ENCODE measurements around the gene GRIA2.

The GRIA2 gene

DNA sequence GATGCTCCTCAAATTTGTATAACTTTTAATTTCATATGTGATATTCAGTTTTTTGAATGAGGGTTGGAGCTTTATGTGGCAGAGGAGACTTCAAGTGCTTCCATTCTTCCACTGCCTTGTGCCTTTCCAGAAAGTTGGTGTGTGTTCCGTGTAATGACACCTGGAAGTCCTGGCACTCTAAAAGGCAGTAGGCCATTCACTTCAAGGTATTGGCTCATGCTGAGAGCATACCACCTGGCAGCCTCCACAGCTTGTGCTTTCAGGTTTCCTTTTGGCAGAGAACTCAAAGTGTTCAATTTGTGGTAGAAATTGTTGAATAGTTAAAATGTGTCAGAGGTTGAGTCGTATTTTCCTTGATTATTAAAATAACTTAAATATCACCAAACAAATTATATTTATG is 49.6 kb downstream of the GRIA2 start:
- DNase-seq: no peak

DNA sequence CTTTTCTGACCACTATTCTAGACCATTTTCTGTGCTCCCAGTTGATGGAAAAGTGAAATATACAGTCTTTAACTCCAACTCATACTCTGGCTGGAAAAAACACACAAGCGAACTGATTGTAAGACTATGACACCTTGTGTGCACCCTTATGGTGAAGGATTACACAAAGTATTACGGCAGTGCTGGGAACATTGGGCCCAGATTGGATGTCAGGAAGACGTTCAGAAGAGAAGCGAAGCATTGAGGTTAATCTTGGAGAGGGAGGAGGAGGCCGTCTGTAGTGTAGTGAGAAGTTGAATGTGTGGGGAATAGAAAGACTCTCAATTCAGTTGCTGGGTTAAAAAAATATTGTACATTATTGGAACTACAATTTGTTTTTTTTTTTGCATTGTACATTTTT is 50.0 kb downstream of the GRIA2 start:
- DNase-seq: no peak

DNA sequence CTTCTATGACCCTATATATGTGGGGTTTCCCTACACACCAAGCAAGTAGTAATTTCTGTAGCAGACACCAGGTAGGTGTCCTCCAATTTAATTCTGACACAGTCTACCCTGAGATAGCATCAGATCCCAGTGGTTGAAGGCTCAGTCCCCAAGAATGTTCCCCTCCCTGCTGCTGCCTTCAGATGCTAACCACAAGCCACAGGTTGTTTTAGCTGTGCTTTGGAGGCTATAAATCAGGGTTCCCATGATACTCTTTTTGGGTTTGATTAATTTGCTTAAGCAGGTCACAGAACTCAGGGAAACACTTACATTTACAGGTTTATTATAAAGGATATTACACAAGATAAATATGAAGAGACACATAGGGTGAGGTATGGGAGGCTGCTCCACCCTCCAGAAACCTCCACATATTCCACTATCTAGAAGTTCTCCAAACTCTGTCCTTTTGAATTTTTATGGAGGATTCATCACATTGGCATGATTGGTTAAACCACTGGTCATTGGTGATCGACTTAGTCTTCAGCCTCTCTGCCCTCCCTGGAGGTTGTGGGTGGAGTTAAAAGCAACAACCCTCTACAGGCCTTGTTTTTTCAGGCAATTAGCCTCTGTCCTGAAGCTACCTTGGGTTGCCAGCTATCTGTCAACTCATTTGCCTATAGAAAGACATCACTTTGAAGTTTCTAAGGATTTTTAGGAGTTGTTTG is 50.8 kb downstream of the GRIA2 start:
- no peak for DNase-seq

DNA sequence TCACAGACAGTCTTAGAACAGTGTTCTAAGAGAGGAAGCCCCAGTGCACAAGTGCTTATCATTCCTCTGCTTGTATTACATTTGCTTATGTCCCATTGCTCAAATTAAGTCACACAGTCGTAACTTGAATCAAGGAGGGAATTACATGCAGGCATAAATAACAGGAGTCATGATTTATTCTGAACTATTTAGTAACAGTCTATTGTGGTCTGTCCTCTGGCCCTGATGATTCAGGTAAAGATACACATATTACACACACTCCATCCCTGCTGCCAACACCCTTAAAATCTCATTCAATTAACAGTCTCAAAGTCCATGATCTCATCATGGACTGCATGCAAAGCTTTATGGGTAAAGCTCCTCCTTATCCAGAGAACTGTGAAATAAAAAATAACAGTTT is 60.1 kb downstream of the GRIA2 start:
- no peak for DNase-seq

DNA sequence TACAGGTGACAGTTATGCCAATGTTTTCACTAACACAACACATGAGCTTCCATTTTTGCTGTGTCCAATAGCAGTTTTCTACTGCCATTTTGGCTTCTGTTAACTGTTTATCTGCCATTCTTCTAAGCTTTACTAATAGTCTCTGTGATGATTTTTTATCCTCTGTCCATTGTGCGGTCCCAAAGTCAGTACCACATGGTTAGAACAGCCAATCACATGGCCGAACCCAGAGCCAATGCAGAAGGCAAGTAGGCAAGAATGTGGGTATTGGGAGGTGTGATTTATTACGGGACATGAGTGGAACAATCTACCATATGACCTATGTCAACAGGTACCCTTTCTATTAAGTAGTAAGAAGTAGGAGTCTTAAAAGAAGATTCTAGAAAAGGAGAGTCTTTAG is 61.5 kb downstream of the GRIA2 start:
- no peak for DNase-seq

DNA sequence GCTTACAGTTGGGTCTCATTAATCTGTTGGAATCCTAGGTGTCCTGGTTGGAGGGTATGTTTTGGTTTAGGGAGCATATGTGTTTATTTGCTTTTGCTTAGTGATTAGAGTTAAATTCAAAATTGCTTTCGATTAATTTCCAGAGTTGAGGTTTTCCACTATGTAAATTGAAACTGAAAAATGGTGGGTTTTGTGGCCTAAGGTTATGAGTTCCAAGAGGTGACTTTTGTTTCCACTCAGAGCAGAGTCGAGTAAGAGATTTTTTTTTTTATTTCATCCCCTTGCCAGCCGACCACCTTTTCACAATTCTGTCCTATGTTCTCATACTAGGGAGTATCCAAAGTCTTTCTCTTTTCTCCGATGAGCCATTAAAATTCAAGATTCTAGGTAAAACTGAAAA is 66.9 kb downstream of the GRIA2 start:
- DNase-seq: no peak

DNA sequence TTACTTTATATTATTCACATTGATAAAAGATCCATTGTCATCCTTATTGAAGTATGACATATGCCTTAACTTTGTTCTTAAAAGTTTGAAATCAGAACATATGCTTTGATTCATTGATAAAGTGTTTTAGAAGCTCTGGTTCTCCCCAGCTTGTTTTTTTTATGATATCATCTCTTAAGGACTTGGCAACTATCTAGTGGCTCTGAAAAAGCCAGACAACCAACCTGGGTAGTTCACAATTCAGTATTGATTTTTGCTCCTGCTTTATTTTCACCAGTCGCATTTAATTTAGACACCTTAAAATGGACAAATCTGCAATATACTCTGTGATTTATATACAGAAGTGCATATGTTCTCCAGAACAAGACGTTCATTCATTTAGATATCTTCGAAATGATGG is 70.1 kb downstream of the GRIA2 start:
- DNase-seq: no peak

DNA sequence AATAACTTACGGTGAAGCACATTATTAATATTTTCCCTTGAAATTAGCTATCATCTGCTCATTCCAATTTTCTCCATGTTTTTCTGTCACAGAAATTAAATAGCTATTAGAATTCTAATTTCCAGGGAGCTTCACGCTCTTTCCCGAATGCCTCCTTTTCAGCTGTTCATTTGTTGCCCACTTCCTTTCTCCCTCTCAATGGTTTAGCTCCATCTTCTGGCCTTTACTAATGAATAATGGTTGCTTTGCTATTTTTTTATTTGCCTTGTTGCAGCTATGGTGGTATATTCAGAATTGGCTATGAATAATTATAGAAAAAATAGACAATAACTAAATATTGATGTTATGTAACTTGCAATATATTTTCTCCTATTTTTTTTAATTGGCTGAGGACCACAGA is 70.5 kb downstream of the GRIA2 start:
- no peak for DNase-seq

DNA sequence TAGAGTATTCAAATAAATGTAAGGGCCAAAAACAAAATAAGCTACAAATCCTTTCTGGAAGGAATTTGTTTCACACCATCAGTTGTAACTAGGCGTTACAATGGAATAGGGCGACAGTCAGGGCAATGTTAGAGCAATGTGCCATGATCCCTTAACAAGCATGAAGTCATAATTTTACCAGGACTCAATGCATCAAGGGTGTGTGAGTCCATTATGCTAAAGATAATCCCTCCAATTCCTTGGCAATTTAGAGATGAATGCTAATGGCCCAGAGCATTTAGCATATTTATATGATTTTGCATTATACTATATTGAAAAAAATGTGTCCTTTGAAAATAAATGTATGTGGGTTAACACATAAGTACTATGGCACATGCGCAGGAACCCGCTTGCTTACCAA is 73.1 kb downstream of the GRIA2 start:
- no peak for DNase-seq

DNA sequence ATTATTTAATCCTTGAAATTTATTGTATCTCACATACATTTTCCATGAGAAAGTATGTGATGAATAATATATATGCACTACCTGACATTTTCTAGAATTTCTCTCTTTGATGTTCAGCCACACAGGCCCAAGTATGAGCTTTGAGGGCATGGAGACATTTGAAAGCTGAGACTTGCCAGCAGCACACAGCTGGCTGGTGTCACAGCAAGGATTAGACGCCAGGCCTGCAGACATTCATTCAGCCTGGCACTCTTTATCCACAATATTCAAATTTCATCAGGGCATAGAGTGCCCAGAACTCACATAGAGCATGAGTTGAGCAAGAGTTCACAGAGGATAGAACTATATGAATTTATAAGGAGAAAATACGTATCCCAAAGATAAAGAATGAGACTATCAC is 74.0 kb downstream of the GRIA2 start:
- peak; percentile 60 for DNase-seq

DNA sequence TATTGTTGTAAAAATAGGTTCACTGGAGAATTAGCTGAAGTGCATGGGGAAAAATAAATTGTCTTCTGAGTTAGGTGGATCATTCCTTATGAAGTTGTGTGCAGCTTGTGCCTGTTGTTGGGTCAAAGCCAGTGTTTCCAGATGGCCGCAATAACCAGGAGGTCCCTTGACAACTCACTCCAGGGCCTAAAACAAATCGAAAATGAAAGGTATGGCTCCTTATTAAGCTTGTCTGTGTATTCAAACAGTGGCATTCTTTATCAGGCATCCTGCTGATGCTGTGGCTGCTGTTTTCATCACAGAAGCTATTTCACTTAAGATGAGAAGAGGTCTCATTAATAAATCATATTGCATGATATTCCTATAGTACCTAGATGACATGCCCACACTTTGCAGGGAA is 80.2 kb downstream of the GRIA2 start:
- peak; percentile 31 for DNase-seq

DNA sequence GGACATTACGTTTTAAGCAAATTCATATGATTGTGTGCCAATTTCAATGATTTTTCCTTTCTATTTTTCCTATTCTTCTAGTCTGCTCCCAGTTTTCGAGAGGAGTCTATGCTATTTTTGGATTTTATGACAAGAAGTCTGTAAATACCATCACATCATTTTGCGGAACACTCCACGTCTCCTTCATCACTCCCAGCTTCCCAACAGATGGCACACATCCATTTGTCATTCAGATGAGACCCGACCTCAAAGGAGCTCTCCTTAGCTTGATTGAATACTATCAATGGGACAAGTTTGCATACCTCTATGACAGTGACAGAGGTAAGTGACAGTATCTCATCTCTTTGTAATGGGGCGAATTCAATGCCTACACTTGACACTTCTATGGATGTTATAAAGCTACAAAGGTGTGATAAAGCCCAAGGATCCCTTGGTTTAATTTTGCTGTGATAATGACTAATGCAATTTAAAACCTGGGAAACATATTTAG is 83.0 kb downstream of the GRIA2 start:
- DNase-seq: no peak

DNA sequence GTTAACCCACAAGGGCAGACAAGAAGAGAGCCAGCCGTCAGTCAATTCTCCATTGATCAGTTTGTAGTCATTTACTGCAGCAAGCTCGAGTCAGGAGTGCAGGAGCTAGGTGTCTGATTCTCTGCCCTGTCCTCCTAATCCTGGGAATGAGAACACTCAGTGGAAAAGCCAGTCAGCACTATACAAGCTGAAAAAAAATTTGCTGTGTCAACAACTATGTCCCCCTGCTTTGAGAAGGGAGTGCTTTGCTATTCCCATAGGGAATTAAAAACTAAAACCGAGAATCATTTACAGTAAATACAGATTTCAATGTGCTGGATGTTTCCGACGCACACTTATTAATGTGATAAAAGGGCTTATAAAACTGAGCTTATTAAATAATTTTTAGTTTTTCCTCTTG is 84.2 kb downstream of the GRIA2 start:
- no peak for DNase-seq

DNA sequence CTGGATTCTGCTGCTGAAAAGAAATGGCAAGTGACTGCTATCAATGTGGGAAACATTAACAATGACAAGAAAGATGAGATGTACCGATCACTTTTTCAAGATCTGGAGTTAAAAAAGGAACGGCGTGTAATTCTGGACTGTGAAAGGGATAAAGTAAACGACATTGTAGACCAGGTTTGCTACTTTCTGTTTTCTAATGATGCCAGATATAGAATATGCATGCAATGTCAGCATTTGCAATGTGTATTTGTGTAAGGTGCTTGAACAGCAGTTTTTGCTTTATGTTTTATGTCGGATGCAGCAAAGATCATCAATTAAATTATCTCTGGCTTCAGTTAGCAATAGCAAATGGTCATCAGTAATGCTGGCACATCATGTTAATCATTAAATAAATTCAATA is 92.2 kb downstream of the GRIA2 start:
- DNase-seq: no peak

DNA sequence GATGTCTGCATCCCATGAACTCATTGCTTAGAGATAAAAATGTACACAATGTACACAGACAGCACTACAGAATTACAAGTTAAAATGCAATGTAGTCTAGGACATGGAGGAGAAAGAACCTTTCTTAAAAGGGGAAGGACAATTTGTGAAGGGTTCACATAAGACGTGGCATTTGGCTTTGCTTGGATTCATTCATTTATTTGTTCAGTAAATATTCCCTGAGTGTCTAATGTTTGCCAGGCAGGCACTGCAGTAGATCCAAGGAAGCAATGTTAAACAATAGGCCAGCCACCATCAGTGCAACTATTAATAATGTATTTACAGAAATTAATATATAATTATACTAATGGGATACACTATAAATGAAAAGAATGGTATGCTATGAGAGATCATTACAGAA is 94.4 kb downstream of the GRIA2 start:
- DNase-seq: no peak

DNA sequence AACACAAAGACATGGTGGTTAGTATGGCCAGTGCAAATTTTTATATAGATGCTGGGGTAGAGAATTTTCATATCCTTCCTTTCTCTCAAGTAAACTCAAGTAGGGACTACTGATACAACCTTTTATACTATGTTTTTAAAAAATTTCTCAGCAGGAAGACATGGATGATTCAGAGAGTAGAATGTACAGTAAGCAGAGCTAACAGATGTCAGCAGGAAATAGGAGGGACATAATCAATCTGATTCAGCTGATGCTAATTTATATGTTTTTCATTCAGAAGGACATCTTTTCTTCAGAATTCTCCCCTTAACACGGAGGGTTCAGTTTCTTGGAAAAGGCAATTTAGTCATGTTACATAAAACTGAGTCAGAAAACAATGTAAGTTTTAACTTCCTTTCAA is 95.4 kb downstream of the GRIA2 start:
- no peak for DNase-seq

DNA sequence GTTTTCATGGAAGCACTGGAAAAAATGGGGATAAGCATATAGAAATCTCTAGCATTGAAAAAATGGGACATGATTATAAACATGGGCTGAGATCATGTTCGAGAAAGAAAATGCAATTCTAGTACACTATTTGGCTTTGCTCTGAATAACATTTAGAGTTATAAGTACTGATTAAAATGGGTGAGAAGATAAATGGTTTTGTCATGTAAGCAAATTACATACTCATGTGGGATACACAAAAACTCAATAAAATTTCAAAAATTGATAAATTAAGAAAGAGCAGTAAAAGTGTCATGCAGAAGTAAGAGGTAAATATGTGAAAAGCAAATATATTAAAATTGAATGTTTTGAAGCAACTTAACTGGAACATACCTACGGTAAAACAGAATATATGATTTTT is 99.6 kb downstream of the GRIA2 start:
- DNase-seq: no peak

DNA sequence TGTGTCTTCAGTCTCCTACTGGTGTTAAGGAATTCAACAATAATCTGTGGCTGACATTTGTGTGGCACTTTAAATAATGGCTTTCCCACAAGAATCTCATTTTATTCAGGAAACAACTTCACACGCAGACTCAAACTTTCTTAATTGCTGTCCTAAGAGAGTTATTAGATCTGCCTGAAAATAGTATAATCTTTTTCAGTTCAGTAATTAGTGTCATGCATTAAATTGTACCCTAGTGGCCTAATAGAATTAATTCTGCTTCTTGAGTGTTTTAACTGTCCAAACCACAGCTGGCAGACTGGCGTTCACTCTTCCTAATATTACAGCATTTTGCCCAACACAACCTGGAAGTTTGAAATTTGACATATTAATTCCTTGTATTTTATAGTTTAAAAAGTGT is 107.1 kb downstream of the GRIA2 start:
- no peak for DNase-seq

DNA sequence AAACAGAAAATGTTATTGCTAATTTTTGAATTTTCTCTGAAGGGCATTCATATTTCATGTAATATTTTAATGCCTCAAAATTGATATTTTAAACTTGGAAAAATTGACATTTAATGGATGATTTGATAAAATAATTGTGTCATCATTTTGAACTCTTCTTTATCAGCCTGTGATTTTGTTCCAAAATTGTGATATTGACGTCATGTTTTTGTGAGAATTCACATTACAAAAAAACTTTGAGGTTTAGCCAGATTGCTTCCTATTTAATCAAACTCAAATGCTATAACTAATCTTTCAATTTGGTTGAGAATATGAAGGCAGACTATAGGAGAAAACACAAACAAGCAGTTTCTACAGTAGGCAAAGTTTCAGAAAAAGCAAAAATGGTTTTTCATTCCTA is 137.4 kb downstream of the GRIA2 start:
- DNase-seq: no peak

DNA sequence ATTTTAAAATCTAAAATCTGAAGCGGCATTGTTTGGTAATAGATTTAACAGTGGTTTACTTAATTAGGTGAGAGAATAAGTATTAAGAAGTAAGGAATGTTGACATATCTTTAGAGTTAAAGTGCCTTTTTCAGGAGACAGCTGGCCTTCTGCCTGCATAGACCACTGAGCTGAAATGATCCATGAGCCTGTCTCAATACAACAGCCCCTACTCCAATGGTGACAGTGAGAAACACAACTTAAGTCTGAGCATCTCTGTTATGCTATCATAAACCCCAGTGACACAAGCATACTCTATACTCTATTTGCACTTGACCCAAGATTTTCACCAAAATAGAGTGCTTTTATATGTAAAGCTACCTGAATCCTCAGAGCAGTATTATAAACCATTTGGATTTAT is 137.9 kb downstream of the GRIA2 start:
- DNase-seq: no peak

DNA sequence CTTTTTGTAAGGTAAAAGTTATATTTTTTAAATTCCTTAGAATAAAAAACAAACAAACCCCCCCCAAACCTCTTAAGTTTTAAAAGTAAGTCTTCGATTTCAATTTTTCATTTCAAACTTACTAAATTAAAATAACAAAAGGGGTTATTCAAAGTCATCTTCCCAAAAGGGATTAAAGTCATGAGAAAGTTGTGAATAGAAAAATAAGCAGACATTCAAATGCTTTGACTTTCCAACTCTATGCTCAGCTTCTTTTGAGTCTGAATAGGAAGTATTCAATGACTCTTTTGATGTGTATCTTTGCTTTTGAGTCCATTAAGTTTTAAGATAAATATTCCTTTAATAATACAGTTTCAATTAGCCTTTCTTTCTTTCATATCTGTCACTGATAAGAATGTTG is 138.3 kb downstream of the GRIA2 start:
- no peak for DNase-seq

DNA sequence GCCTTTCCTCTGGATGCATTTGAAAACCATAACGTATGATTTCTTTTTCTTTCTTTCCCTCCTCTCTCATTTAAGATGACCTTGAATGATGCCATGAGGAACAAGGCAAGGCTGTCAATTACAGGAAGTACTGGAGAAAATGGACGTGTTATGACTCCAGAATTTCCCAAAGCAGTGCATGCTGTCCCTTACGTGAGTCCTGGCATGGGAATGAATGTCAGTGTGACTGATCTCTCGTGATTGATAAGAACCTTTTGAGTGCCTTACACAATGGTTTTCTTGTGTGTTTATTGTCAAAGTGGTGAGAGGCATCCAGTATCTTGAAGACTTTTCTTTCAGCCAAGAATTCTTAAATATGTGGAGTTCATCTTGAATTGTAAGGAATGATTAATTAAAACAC is 142.8 kb downstream of the GRIA2 start:
- DNase-seq: no peak

DNA sequence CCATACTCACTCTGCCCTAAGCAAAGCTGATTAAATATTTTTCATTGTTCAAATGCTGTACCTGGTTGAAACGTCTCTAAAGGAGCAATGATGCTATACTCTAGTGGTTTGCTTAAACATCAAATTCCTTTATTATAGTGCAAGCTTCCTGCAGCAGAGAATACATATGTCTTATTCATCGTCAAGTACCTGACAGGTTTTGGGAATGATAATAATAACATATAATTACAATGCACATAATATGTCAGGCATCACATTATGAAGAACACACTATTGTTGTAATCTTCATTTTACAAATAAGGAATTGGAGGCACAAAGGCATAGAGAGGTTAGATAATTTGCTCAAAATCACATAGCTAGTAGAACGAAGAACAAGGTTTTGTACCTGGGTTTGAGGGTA is 151.6 kb downstream of the GRIA2 start:
- DNase-seq: peak; percentile 92

DNA sequence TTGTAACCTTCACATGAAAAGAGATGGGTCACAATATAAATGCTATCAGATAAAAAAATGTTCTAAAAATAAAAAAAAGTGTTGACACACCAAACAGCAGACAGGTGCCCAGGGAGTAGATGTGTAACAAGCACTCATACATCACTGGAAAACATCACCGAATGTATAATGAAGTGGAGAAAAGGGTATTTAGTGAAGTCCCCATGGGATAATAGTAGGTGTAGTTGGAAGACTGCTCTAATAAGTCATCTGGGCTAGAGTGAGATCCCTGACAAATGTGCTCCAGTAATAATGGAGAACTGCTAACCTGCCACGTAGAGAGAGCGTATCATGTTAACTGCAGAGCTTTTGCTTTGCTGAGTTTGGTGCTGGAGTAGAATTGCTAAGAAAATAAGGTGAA is 152.0 kb downstream of the GRIA2 start:
- DNase-seq: peak; percentile 92

DNA sequence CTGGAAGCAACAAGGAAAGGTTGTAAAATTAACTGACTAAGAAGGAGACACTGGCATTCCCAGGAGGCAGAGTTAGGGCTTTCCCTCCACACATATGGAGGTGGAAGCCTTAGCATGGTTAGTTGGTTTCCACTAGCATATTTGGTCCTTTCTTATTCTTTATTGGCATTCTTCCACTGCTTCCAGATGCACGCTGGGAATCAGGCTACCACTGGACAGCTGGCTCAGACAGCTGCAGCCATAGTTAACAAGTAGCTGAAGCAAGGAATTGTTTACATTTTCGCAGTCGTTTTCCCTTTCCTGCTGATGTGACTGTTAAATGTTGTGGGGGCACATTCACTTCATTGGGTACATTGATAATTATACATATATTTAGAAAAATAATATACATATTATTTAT is 169.2 kb downstream of the GRIA2 start:
- DNase-seq: no peak

DNA sequence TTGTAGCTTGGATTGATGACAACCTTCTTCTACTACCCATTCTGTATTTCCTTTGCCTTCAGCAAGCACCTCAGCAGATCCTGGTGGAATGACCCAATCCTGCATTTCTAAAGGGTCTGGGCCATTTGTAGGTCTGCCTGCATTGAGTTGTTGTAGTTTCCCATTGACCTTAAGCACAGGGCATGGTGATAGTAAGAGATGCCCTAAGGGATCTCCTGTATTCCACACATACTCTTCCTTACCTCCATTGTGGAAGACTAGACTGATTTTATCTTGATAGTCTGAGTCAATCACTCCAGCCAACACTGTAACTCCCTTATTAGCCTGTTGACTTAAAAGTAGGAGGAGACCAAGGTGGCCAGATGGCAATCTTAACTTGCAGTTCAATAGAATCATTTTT is 184.5 kb downstream of the GRIA2 start:
- DNase-seq: no peak
